Epithelial cell of esophagus (primary cell): ENCODE results near the gene MAPK4.
A peak's percentile ranks its signal among the peaks of the same experiment; 100 is the strongest.

Source experiments
- DNase-seq: peaks from one replicate; pipeline ENCODE4 v3.0.0; 2010; ENCODE audit warnings: low read depth
- H3K4me3 ChIP-seq: 2 replicates; pipeline ENCODE4 v1.5.1; 2011; ENCODE audit warnings: mild to moderate bottlenecking, low read length, control low read depth
- CTCF ChIP-seq: IDR thresholded peaks from 2 replicates; pipeline ENCODE4 v1.5.1; 2011; ENCODE audit warnings: low read depth, mild to moderate bottlenecking, low read length, control low read depth, inconsistent platforms; ENCODE audit not compliant: insufficient read depth; ENCODE audit errors: missing control alignments

MAPK4 gene

GRCh38 chr18:50659091-50660003, 99.5 kb downstream of the MAPK4 start:
- TF ChIP-seq CTCF = peak; percentile 26
- DNase-seq = peak; percentile 64
- no peak overlapping the region for H3K4me3 ChIP-seq

GRCh38 chr18:50661013-50661412, 101.1 kb downstream of the MAPK4 start:
- no peak overlapping the region for H3K4me3 ChIP-seq
- DNase-seq = no peak
- no peak for TF ChIP-seq CTCF

DNA sequence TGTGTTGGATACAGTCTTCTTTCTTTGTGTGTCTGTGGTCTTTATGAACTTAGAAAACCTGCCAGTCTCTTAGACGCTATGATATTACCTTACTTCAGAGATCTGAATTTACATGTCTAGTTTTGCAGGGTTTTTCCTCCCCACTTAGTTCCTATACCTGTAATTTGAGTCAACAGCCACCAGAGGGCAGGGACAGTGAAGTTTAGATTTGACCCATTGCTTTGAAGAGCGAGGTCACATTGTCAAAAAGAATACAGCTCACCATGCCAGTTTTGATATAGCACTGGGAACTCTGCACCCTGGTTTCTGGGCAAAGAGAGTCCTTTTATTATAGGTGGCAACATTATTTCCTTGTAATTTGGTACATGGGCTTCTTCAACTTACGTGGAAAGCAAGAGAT, 102.3 kb downstream of the MAPK4 start:
- no peak overlapping the region for H3K4me3 ChIP-seq
- DNase-seq = peak; percentile 4

GRCh38 chr18:50662775-50663383, 103.0 kb downstream of the MAPK4 start:
- no peak for TF ChIP-seq CTCF
- DNase-seq = no peak
- no peak overlapping the region for H3K4me3 ChIP-seq

More for the DNA sequence above, 102.3 kb downstream of the MAPK4 start:
- TF ChIP-seq CTCF = peak; percentile 30

- TF ChIP-seq CTCF = no peak
- H3K4me3 ChIP-seq = no peak overlapping the region
- no peak for DNase-seq
These were observed 103.9 kb downstream of the MAPK4 start for GRCh38 chr18:50663626-50664441.

GRCh38 chr18:50665015-50665414, 105.1 kb downstream of the MAPK4 start:
- no peak overlapping the region for H3K4me3 ChIP-seq
- DNase-seq = no peak
- no peak for TF ChIP-seq CTCF
